HL-60 (cell line): ENCODE results near the gene DEGS2.
A peak's percentile ranks its signal among the peaks of the same experiment; 100 is the strongest.

Experiments used
- DNase-seq, 2 experiments: peaks; one replicate each; pipeline ENCODE4 v3.0.0-alpha.2; 2010 to 2020; ENCODE audit warnings: low read depth in 1 of 2, low spot score in 1 of 2
- H3K27ac ChIP-seq: fragments of 250-450 bp; sonication (Bioruptor Pico); replicated peaks from 2 replicates; pipeline ENCODE4 v1.5.1; 2020; ENCODE audit warnings: mild to moderate bottlenecking, moderate library complexity
- H3K27me3 ChIP-seq: fragments of 250-450 bp; sonication (Bioruptor Pico); 2 replicates; pipeline ENCODE4 v1.5.1; 2021; ENCODE audit warnings: mild to moderate bottlenecking, moderate library complexity; ENCODE audit not compliant: insufficient read depth, poor library complexity, severe bottlenecking
- H3K4me3 ChIP-seq: replicated peaks from 2 replicates; pipeline ENCODE4 v1.5.1; 2011; ENCODE audit warnings: mild to moderate bottlenecking, control low read depth, low read length; ENCODE audit not compliant: insufficient read depth
- CTCF ChIP-seq: IDR thresholded peaks from one replicate; pipeline ENCODE4 v1.5.1; 2011; ENCODE audit warnings: low read length, control low read depth, inconsistent platforms; ENCODE audit not compliant: insufficient read depth
- GABPA ChIP-seq: IDR thresholded peaks from 2 replicates; pipeline ENCODE4 v1.6.1; 2012; ENCODE audit warnings: low read depth
- POLR2AphosphoS5 ChIP-seq: IDR thresholded peaks from 2 replicates; pipeline ENCODE4 v1.6.1; 2012; ENCODE audit warnings: low read depth
- REST ChIP-seq: IDR thresholded peaks from 2 replicates; pipeline ENCODE4 v1.6.1; 2012; ENCODE audit warnings: low read depth; ENCODE audit not compliant: insufficient replicate concordance
- SPI1 ChIP-seq: IDR thresholded peaks from 2 replicates; pipeline ENCODE4 v1.6.1; 2012; ENCODE audit warnings: low read depth, mild to moderate bottlenecking, borderline replicate concordance

Gene DEGS2

GRCh38 chr14:100123618-100124017 lies 35.8 kb downstream of the DEGS2 start:
- DNase-seq = no peak
- no peak overlapping the region for H3K27ac ChIP-seq
- no peak overlapping the region for H3K4me3 ChIP-seq
- TF ChIP-seq GABPA (no peak), CTCF (no peak), REST (no peak), POLR2AphosphoS5 (no peak), SPI1 (no peak)
- H3K27me3 ChIP-seq = no peaks in the 10 kb centered on the region

GRCh38 chr14:100122481-100123223 lies 36.8 kb downstream of the DEGS2 start:
- no peak overlapping the region for H3K27ac ChIP-seq

More at GRCh38 chr14:100122481-100123223, 36.8 kb downstream of the DEGS2 start:
- DNase-seq = peak; percentile 53 to 86
- TF ChIP-seq REST = no peak
- TF ChIP-seq CTCF = no peak
- peak; percentile 40; the same call in 1 of the 2 replicates for TF ChIP-seq POLR2AphosphoS5
- no peak for TF ChIP-seq GABPA
- TF ChIP-seq SPI1 = peak; percentile 93
- no peak overlapping the region for H3K4me3 ChIP-seq
- no peaks in the 10 kb centered on the region for H3K27me3 ChIP-seq
